DMS53 (cell line): Measurements from ENCODE around the gene WDR74.
"Not testable (repeated sequence)": the region's sequence is repeated elsewhere in the genome, so short reads cannot be mapped to it uniquely, and the experiment has no call there.

ENCODE experiments used
- DNase-seq: peaks from one replicate; lab custom pipeline; 2025; lab: John Stamatoyannopoulos, UW

WDR74 gene

GRCh38 chr11:62859281-62859703, 19.9 kb upstream of the WDR74 start:
- DNase-seq, result not testable (repeated sequence)

GRCh38 chr11:62858201-62858600, 18.8 kb upstream of the WDR74 start:
- no peak for DNase-seq

- peak; percentile 70 for DNase-seq
These were observed 18.2 kb upstream of the WDR74 start for GRCh38 chr11:62857541-62857982.

GRCh38 chr11:62856333-62856895, 17.0 kb upstream of the WDR74 start:
- DNase-seq, result peak; percentile 60

GRCh38 chr11:62855571-62856332, 16.4 kb upstream of the WDR74 start:
- peak; percentile 99 for DNase-seq

- peak; percentile 37 for DNase-seq
These were observed 15.6 kb upstream of the WDR74 start for GRCh38 chr11:62854825-62855570.

- no peak for DNase-seq
These were observed 14.8 kb upstream of the WDR74 start for GRCh38 chr11:62854013-62854824.

GRCh38 chr11:62853279-62853965, 14.0 kb upstream of the WDR74 start:
- no peak for DNase-seq

GRCh38 chr11:62852523-62853188, 13.3 kb upstream of the WDR74 start:
- DNase-seq, result no peak

GRCh38 chr11:62851807-62852522, 12.6 kb upstream of the WDR74 start:
- peak; percentile 93 for DNase-seq

GRCh38 chr11:62850911-62851806, 11.8 kb upstream of the WDR74 start:
- peak; percentile 46 for DNase-seq

- DNase-seq, result no peak
These were observed 8.5 kb upstream of the WDR74 start for GRCh38 chr11:62847767-62848314.

- DNase-seq, result no peak
These were observed 6.8 kb upstream of the WDR74 start for GRCh38 chr11:62846177-62846576.

GRCh38 chr11:62844154-62844553, 4.8 kb upstream of the WDR74 start:
- no peak for DNase-seq

GRCh38 chr11:62843466-62843865, 4.1 kb upstream of the WDR74 start:
- DNase-seq, result no peak

- DNase-seq, result not testable (repeated sequence)
These were observed 3.5 kb upstream of the WDR74 start for GRCh38 chr11:62842891-62843290.

GRCh38 chr11:62842171-62842741, 2.9 kb upstream of the WDR74 start:
- peak; percentile 71 for DNase-seq

GRCh38 chr11:62841361-62842170, 2.2 kb upstream of the WDR74 start:
- peak; percentile 98 for DNase-seq
